ENCODE data around the gene PACSIN2.

GRCh38 chr22:42931421-42932196 lies 83.3 kb downstream of the PACSIN2 start:
- 0 out of 2 replicates have a peak, but pooled peaks have one; percentile 23 for TF ChIP-seq POLR2AphosphoS5 (IDR thresholded peaks at IDR 0.05; ENCODE audit: low read depth)
- TF ChIP-seq CTCF (IDR thresholded peaks at IDR 0.05; ENCODE audit: insufficient read depth, low read length): no peak
- no peak for TF ChIP-seq GABPA (IDR thresholded peaks at IDR 0.05; ENCODE audit: low read depth)
